HG03139 (cell line): Measurements from ENCODE around the gene GAST.
A peak's percentile ranks its signal among the peaks of the same experiment; 100 is the strongest.
"Not testable (repeated sequence)": the region's sequence is repeated elsewhere in the genome, so short reads cannot be mapped to it uniquely, and the experiment has no call there.

Experiments
- ATAC-seq: cut with Tn5 transposase; IDR thresholded peaks from one replicate; pipeline ENCODE4 v1.9.1; 2021; ENCODE audit not compliant: unreplicated experiment

The GAST gene

DNA sequence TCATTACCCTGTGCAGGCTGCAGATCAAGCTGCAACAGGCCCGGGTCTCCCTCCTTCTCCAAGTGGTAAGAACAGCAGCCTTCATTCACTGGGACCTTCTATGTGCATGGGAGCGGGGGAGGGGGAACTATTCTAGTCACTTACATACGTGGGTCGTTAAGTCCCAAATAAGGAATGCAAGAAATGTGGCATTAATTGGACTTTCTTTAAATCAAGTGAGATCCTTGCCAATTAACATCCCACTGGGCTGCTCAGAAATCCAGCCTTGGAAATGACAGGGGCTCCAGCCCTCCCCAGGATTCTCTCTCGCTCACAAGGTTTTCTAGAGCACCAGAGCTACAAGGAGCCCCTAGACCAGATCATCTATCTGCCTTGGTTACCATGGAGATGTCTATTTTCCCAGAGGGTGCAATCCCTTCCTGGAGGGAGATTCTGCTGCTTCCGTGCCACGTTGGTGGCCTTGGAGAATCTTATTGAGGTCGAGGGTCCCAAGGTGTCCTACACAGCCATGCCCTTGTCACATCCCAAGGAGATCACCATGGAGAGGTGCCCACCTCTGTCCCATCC lies 28.6 kb upstream of the GAST start:
- ATAC-seq: no peak

DNA sequence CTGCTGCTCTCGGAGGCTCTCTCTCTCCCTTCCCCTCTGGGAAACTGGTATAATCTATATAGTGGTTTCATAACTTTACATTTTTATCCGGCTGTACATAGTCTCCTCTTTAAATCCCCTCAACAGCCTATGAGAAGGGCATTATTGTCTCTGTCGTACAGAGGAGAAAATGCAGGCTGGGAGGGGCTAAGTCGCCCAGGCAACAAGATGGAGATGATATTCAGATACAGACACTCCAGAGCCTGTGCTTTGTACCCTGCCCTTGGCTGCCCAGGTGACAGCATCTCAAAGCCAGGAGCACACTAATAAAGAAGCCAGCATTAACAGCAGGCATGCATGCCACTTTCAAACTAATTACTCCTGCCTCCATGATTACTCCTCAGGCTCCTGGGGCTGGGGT lies 28.1 kb upstream of the GAST start:
- ATAC-seq: no peak

DNA sequence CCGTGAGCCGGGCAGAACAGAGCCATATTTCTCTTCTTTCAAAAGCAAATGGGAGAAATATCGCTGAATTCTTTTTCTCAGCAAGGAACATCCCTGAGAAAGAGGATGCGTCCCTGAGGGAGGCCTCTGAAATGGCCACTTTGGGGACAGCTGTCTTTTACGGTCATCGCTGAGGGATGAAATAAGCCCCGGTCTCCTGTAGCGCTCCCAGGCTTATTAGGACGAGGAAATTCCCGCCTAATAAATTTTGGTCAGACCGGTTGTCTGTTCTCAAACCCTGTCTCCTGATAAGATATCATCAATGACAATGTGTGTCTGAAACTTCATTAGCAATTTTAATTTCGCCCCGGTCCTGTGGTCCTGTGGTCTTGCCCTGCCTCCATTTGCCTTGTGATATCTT lies 26.4 kb upstream of the GAST start:
- ATAC-seq: not testable (repeated sequence)

DNA sequence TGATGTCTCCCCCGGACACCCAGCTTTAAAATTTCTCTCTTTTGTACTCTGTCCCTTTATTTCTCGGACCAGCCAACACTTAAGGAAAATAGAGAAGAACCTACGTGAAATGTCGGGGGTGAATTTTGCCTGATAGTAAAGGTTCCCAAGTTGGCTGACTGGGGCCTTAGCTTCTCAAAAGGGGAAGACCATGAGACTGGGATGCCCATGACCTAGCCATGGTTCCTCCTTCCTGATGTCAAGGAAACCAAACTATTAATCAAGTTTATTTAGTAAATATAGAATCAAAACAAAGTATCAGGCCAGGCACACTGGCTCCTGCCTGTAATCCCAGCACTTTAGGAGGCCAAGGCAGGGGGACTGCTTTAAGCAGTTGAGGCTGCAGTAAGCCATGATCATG lies 25.9 kb upstream of the GAST start:
- ATAC-seq: no peak

DNA sequence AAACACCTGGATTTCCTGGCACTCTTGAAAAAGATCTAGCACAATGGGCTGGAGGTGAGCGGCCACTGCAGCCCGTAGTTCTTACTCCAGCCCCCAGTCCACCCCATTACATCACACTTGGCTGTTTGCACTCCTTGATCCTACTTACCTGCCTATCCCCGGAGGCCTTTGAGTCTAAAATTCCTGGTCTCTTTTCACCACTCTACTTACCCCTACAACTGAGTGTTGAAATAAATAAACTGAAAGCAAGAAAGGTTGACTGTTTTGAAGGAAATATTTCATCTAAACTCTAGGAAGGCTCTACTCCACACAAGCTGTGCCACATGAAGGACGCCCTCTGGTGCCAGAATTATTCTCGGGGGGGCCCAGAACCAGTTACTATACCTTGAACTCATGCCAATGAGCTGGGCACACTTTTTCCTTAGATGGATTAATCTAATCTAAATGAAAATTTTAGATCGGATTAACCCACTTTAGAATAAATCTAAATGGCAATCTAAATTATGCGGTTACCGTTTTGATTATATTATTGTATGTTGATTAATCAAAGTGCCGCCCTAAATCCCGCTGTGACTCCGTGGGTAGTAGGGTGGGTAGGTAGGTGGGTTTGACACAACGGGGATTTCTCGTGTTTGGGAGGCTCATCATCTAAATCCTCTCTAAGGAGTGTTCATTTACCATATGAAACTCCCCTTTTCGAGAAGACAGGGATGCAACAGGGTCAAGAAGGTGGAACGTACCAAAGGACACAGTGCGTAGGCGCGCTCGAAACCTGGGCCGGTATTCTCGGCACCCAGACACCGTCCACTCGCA lies 24.1 kb upstream of the GAST start:
- ATAC-seq: no peak

DNA sequence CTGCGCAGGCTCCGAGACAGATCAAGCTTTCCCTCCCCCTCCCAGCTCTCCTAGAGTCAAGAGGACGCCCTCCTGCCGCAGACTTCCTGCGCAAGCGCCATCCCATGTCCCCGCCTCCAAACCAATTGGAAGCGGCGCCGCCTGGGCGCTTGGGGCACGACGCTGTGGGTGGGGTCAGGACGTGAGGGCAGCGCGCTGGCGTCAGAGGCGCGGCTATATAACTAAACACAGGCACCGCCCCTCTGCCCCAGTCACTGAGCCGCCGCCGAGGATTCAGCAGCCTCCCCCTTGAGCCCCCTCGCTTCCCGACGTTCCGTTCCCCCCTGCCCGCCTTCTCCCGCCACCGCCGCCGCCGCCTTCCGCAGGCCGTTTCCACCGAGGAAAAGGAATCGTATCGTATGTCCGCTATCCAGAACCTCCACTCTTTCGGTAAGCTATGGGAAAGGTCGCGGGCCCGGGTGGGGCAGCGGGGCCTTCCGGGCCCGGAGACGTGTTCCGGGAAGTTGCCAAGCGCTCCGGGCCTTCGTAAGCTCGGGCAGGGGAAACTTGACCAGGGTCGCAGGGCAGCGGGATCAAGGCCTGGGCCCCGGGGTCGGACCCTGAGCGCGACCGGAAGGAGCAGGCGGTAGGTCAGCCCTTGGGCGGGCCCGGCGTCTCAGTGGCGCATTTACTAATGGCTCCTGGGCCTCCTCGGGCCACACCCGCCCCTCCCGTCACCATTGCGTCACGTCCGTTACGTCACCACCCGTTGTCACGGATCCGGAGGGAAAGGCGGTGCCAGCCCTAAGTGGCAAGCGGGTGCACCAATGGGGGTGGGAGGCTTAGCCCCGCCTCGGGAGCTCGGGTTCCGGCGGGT lies 23.3 kb upstream of the GAST start, which contains the start of gene EIF1:
Gene EIF1 (plus strand): TSS at position 245 of the 856 bp plus-strand sequence. CDS start 154 bp downstream, at position 399.
- ATAC-seq: peak; percentile 69

DNA sequence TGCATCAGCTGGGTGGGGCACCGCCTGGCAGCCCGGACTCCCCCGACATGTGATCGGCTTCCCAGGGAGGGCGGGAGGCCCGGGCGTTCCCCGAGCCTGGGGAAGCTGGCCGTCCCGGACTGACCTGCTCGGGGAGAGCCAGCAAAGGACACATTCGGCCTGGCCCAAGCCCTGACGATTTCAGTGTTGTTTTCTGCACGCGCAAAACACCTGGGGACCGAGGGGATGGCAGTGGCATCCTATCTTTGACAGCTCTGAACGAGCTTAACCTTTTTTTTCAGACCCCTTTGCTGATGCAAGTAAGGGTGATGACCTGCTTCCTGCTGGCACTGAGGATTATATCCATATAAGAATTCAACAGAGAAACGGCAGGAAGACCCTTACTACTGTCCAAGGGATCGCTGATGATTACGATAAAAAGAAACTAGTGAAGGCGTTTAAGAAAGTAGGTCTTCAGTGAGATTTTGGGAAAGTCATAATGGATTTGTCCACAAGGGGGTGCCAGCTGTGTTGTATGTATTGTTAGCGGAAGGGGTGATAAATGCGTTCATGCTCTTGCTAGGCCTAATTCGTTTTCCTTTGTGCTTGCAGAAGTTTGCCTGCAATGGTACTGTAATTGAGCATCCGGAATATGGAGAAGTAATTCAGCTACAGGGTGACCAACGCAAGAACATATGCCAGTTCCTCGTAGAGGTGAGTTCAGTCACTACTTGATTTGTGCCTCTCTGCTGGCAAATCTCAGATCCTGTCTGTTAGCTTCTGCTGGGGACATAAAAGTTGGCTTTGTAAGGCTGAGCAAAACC lies 22.4 kb upstream of the GAST start:
- ATAC-seq: no peak

DNA sequence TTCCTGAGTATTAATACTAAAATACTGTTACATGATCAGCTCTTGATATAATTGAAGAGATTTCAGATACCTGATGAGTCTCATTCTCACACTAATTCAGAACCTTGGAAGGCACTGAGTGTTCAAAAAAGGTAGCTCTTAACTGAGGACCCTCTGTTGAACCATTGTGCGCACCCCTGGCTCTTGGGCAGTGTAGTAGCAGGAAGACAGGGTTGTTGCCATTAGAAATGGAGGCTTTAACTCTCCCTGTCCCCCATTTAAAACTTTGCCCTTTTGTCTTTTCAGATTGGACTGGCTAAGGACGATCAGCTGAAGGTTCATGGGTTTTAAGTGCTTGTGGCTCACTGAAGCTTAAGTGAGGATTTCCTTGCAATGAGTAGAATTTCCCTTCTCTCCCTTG lies 21.6 kb upstream of the GAST start:
- no peak for ATAC-seq

DNA sequence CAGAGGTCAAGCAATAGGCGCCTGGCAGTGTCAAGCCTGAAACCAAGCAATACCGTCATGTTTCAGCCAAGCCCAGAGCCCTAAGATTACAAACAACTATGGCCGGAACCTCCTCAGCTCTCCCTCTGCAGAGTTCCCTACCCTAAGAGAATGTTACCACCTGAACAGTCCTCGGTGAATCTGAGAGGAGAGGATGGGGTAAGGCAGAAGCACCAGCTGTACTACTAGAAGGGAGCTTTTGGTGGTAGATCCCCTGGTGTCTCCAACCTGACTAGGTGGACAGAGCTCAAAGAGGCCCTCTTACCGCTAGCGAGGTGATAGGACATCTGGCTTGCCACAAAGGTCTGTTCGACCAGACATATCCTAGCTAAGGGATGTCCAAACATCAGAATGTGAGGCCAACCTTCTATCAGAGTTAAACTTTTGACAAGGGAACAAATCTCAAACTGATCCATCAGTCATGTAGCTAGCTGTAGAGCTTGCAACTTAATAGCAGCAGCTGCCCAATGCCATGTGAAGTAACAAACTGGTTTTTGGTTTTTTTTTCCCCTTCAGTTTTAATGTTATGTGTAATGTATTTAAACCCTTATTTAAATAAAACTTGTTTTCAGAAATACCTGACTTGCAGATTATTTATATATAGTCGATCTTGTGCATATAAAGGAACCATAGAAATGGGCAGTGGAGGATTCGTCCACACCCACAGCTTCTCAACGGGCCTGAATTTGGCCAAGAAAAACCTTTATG lies 20.9 kb upstream of the GAST start:
- no peak for ATAC-seq

DNA sequence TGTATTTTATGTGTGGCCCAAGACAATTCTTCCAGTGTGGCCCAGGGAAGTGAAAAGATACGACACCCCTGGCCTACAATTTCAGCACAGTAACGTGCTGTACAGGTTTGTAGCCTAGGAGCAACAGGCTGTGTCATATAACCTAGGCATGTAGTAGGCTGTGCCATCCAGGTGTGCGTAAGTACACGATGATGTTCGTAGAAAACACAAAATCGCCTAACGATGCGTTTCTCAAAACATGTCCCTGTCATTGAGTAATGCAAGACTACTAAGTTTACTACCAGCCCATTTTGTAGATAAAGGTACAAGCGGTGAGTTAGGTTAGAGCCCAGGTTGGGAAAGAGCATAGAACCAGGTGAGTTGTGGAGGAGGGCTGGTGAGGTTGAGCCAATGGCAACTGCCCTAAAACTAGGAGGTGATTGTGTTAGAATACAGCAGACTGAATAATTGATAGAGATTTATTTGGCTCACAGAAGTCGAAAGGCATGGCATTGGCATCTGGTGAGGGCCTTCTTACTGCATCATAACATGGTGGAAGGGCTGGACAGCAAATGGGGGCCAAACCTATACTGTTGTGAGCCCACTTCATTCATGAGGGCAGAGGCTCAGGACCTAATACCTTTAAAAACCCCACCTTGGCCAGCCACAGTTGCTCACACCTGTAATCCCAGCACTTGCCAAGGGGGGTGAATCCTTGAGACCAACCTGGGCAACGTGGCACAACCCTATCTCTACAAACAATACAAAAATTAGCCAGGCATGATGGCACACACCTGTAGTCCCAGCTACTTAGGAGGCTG lies 19.2 kb upstream of the GAST start:
- no peak for ATAC-seq

DNA sequence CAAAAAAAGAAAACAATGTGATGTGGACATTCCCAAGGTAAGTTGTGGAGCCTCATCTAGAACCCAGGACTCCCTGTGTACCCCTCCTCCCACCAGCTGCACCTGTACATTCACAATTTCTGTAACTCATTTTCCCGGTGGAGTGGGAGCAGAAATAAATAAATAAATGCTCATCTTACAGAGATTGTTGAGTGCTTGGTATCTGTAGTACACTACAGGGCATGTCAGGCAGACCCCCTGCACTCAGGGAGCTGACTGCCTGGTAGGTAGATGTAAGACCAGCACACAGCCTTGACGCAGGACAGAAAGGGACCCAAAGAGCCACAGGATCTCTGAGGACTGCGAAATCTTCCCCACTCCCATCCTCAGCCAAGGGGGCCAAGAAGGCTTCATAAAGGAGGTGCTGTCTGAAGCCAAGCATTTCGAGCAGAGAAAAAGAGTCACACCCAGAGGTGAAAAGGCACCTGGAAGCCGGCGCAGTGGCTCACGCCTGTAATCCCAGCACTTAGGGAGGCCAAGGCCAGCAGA lies 16.9 kb upstream of the GAST start:
- ATAC-seq: no peak

DNA sequence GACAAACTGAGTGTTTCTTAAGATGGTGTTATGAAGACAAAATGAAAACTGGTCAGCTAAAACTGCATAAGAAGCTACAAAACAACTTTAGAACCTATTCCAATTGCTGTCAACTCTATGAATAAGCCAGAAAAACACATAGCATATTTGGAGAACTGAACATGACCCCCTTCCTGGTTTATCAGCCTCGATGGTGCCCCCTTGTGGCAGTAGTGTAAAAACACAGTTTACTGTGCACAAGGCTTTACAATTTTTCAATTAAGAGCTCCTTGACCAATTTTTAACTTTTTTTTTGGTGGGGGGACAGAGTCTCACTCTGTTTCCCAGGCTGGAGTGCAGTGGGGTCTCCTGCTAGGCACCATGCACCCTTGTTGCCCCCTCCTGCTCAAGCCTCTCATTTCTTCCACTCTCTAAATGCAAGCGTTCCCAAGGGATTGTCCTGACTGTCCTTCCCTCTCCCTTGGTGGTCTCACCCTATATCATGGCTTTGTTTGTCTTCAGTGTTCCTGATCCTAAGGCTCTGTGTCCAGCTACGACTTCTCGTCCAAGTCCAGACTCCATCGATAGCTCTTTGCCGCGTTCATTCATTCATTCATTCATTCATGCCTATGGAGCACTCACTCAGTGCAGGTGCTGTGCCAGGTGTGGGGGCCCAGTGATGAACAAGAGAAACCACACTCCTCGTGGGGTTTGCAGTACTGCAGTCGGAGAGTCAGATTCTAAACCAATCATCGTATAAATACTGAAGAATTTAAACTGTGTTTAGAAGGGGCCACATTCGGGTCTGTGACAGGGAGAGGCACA lies 16.0 kb upstream of the GAST start:
- ATAC-seq: no peak

DNA sequence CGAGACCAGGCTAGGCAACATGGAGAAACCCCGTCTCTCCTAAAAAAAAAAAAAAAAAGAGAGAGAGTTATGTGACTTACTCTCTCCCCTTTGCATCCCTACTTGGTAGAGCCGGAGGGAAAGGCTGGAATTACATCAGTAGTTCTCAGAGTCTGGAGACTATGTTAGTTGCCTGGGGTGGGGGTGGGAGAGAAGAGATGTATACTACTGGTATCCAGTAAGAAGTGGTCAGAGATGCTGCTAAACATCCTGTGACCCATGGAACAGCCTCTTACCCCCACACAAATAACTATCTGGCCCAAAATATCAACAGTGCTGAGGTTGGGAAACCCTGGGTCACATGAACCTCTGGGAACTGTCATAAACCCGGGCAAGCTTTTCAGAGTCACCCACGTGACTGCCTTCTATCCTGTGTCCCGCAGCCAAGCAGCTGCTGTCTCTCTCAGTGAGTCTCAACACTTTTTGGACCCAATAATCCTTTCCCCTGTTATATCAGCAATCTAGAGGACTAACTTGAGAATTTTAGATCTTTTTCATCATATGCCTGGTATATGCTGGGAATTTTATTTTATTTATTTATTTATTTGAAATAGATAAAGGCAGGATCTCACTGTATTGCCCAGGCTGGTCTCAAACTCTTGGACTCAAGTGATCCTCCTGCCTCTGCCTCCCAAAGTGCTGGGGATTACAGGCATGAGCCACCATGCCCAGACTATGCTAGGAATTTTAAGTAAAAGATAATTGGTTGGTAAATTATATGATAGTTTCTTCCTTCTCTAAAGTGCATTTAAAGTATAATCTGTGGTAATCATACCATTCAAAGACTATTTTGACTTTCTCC lies 14.8 kb upstream of the GAST start:
- no peak for ATAC-seq

DNA sequence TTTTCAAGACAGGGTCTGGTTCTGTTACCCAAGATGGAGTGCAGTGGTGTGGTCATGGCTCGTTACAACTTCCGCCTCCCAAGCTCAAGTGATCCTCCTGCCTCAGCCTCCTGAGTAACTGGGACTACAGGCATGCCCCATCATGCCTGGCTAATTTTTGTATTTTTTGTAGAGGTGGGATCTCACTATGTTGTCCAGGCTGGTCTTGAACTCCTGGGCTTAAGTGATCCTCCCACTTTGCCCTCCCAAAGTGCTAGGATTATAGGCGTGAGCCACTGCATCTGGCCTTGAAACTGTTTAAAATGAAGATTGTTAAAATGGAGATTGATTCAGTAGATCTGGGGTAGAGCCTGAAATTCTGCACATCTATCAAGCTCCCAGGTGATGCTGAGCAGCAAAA lies 11.3 kb upstream of the GAST start:
- not testable (repeated sequence) for ATAC-seq

DNA sequence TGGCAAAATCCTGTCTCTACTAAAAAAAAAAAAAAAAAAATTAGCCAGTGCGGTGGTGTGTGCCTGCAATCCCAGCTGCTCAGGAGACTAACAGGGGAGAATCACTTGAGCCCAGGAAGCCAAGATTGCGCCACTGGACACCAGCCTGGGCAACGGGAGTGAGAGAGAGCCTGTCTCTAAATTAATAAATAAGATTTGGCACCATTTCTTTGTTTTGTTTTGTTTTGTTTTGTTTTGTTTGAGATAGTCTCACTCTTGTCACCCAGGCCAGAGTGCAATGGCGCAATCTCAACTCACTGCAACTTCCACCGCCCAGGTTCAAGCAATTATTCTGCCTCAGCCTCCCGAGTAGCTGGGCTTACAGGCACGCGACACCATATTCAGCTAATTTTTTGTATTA lies 9.4 kb upstream of the GAST start:
- no peak for ATAC-seq

DNA sequence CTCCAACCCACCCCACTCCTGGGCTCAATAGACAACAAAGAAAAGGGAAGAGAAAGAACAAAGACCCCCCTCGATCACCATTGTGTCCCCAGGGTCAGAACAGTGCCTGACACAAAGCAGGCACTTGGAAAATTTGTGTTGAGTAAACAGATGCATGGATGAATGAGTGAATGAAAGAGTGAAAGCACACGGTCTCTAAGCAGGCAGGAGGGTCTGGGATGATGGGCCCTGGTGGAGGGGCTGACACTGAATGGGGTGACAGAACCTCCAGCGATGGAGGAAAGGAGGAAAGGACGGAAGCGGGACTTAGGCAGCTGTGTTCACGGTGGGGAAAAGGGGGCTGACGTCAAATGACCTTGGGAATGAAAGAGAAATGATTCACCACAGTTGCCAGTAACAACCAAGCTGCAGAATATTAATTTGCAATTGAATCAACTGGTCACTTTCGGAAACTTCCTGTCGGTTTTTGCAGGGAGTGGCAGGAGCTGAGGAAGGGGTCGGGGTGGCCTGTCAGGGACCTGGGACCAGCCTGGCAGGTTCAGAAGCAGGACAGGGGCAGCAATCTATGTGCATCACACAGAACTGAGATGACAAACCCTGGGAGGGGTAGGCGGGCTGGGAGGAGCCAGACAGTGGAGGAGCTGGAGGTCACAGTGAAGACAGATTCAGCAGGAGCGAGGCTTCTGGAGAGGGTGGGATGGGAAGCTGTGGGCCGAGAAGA lies 6.7 kb upstream of the GAST start:
- no peak for ATAC-seq
